Heart left ventricle (tissue), 16 donors: ENCODE measurements around the gene LAMA5. TPM values are rescaled to one million over a fixed set of nuclear protein-coding genes. Genes with fewer than 3 reads are reported as not detected.

Experiments used
- ATAC-seq, 4 donors: fragments of 200-7000 bp; cut with Tn5 transposase; one replicate each; pipeline ENCODE4 v1.9.1; 2020 to 2022; ENCODE audit warnings: moderate library complexity in 4 of 4, mild to moderate bottlenecking in 3 of 4, moderate number of reproducible peaks in 1 of 4
- DNase-seq, 5 donors: peaks; one replicate each; pipeline ENCODE4 v3.0.0-alpha.2; 2020
- H3K27ac ChIP-seq, 12 donors: fragments of 200-600 bp; sonication (generic) in 4 of 12; one replicate each; pipeline versions ENCODE4 v1.5.0 to v1.8.0; 2016 to 2022; ENCODE audit warnings: mild to moderate bottlenecking in 2 of 12
- H3K27me3 ChIP-seq, 9 donors: fragments of 200-600 bp; sonication (generic) in 2 of 9; one replicate each; pipeline versions ENCODE4 v1.5.1 to v1.8.0; 2016 to 2022; ENCODE audit warnings: mild to moderate bottlenecking in 3 of 9
- H3K36me3 ChIP-seq, 9 donors: fragments of 200-600 bp; sonication (generic) in 2 of 9; one replicate each; pipeline versions ENCODE4 v1.5.0 to v1.8.0; 2018 to 2022; ENCODE audit warnings: mild to moderate bottlenecking in 2 of 9
- H3K4me1 ChIP-seq, 12 donors: fragments of 200-600 bp; sonication (generic) in 4 of 12; one replicate each; pipeline versions ENCODE4 v1.5.0 to v1.8.0; 2016 to 2022; ENCODE audit warnings: mild to moderate bottlenecking in 3 of 12
- H3K4me3 ChIP-seq, 12 donors: fragments of 200-600 bp; sonication (generic) in 4 of 12; one replicate each; pipeline versions ENCODE4 v1.5.0 to v1.8.0; 2017 to 2022; ENCODE audit warnings: mild to moderate bottlenecking in 9 of 12, moderate library complexity in 4 of 12
- H3K9me3 ChIP-seq, 12 donors: fragments of 200-600 bp; sonication (generic) in 4 of 12; one replicate each; pipeline versions ENCODE4 v1.5.0 to v1.8.0; 2016 to 2022; ENCODE audit warnings: mild to moderate bottlenecking in 1 of 12
- CTCF ChIP-seq, 12 donors: fragments of 200-600 bp; sonication (generic) in 4 of 12; IDR thresholded peaks; one replicate each; pipeline versions ENCODE4 v1.5.0 to v1.8.0; 2018 to 2022; ENCODE audit warnings: antibody characterized with exemption in 12 of 12, mild to moderate bottlenecking in 5 of 12
- POLR2A ChIP-seq, 2 donors: fragments of 450-650 bp; IDR thresholded peaks; one replicate each; pipeline ENCODE4 v1.6.1; 2017; ENCODE audit warnings: antibody characterized with exemption in 2 of 2, mild to moderate bottlenecking in 2 of 2, moderate library complexity in 2 of 2
- WGBS, 4 donors: extraction: QIAGEN DNeasy Blood & Tissue Kit in 2 of 4; methylation state at CpG; one replicate each; pipeline versions ENCODE4 v1.1.5 to v1.1.7; 2013 to 2018; 5-methylcytosine and 5-hydroxymethylcytosine counted together
- intact Hi-C, 10 donors: fragments of 100-400 bp; cut with DNase I; formaldehyde crosslinking; loops; one replicate each; pipeline versions ENCODE4 v1.11.1 to v1.14.2; 2022
- polyA plus RNA-seq, 2 donors: library from polyadenylated mRNA; stranded (reverse); fragments of 200-250 nt; gene quantifications; one replicate each; pipeline ENCODE4 v1.2.3, GENCODE V29; 2013
- total RNA-seq, 9 donors: library from RNA; depleted of rRNA in 2 of 9; stranded (reverse); fragments of >200 nt in 2 of 9; fragmentation: NEBNext Ultra II Directional in 3 of 9; extraction: Animal tissue kit (Norgen Biotek cat#: 25700) in 3 of 9; gene quantifications; one replicate each; pipeline versions ENCODE4 v1.1.0 to v1.2.4, GENCODE V29; 2016 to 2023
- donor health status: ischemic (EF 13 %, LVEDD 7.1; RV severe dilation, severe dysfunction).
- donor health status: healthy with polysubstance abuse.
- donor health status: DM: no; HTN: yes; CAD: no.
- donor health status: DM: no; HTN: no; CAD: no.
- donor health status: ischemic (EF 25% LVEDD 6.9; RV normal size, moderate dysfunction).
- donor health status: ischemic (EF 25% LVEDD 5.7; RV mildly dilated, moderate dysfunction).
- donor health status: healthy.
- donor health status: DM: yes; HTN: yes; CAD: no.
- donor health status: ischemic (EF 35%, LVEDD 5.7; RV mildly dilated, moderate dysfunction).
- donor health status: nonischemic (EF 11% LVEDD 7.7; RV severe dilation, severe dysfunction).
- donor health status: DM: yes; HTN: yes; CAD: no.
- donor health status: PGD.
- donor health status: ischemic (EF 29% LVEDD 5.4; RV normal size, mild dysfunction).
- donor health status: nonischemic (EF 23%, LVEDD 6.1; RV moderate dilation, normal function).

LAMA5 gene
- total and polyA plus RNA-seq, 11 donors: 57.4 to 128 (median 73.6) TPM

- intact Hi-C loops: no loop called here
- peak overlapping the region in 11 of 12 donors; percentile 84 to 97 (median 93) for H3K27ac ChIP-seq
- DNase-seq (peak; percentile 20 to 60 (median 44)), ATAC-seq (no peak)
- peaks cover 27 to 95% (median 82%) of the 10 kb centered on the region in 12 donors for H3K4me1 ChIP-seq
- H3K4me3 ChIP-seq: peak overlapping the region in 4 of 12 donors; percentile 85 to 96 (median 94)
- H3K27me3 ChIP-seq: peaks cover 0 to 23% (median 0%) of the 10 kb centered on the region in 9 donors
- H3K36me3 ChIP-seq: peaks cover 0 to 15% (median 0%) of the 10 kb centered on the region in 9 donors
- WGBS, 4 donors: 57 to 68% (median 61%) methylated on average over 15 to 20 of the region's 20 CpGs
- TF ChIP-seq POLR2A (IDR thresholded peaks at IDR 0.05) (no peak), CTCF (IDR thresholded peaks at IDR 0.05) (peak in 3 of 12 donors; percentile 7 to 25 (median 8))
- H3K9me3 ChIP-seq: no peaks in the 10 kb centered on the region
These were observed 3.9 kb downstream of the LAMA5 start for GRCh38 chr20:62362991-62363919.

GRCh38 chr20:62362590-62362940, 4.5 kb downstream of the LAMA5 start:
- no peak for ATAC-seq
- Histone ChIP-seq H3K27me3 (peaks cover 0 to 17% (median 0%) of the 10 kb centered on the region in 9 donors), H3K4me3 (no peak overlapping the region), H3K4me1 (peaks cover 33 to 95% (median 82%) of the 10 kb centered on the region in 12 donors), H3K9me3 (no peaks in the 10 kb centered on the region), H3K36me3 (peaks cover 0 to 15% (median 0%) of the 10 kb centered on the region in 9 donors), H3K27ac (peak overlapping the region in 10 of 12 donors; percentile 15 to 97 (median 92))
- TF ChIP-seq POLR2A (IDR thresholded peaks at IDR 0.05) (no peak), CTCF (IDR thresholded peaks at IDR 0.05) (no peak)
- 62 to 74% (median 67%) methylated on average over 10 to 13 of the region's 13 CpGs for WGBS, 4 donors
- DNase-seq: peak in 2 of 5 donors; percentile 24 to 51
- intact Hi-C loops: no loop called here

- Histone ChIP-seq H3K9me3 (no peaks in the 10 kb centered on the region), H3K4me1 (peaks cover 33 to 96% (median 85%) of the 10 kb centered on the region in 12 donors), H3K27ac (peak overlapping the region; percentile 37 to 97 (median 90)), H3K36me3 (peaks cover 0 to 15% (median 0%) of the 10 kb centered on the region in 9 donors), H3K4me3 (no peak overlapping the region), H3K27me3 (peaks cover 0 to 16% (median 0%) of the 10 kb centered on the region in 9 donors)
- TF ChIP-seq CTCF (IDR thresholded peaks at IDR 0.05) (no peak), POLR2A (IDR thresholded peaks at IDR 0.05) (no peak)
- intact Hi-C loops: no loop called here
- 68 to 76% (median 70%) methylated on average over 23 to 34 of the region's 34 CpGs for WGBS, 4 donors
- ATAC-seq (no peak), DNase-seq (peak; percentile 16 to 67 (median 59))
These were observed 5.1 kb downstream of the LAMA5 start for GRCh38 chr20:62361799-62362589.
